ENCODE data around the gene TIPRL. TPM values are rescaled to one million over a fixed set of nuclear protein-coding genes. Genes with fewer than 3 reads are reported as not detected.

The TIPRL gene
- total and polyA plus RNA-seq, 9 of the 15 experiments (the other 6 are each of a cell fraction or from before 2014, with no cell fraction given), result 41.4 to 90.2 (median 69.9) TPM

- Histone ChIP-seq H3K4me2 (ENCODE audit: insufficient read depth, low read length) (no peak overlapping the region), H2AFZ (ENCODE audit: low read depth, low read length) (no peak overlapping the region), H3K9me3 (replicated peaks; ENCODE audit: control insufficient read depth, insufficient read depth, low read depth, low read length) (no peaks in the 10 kb centered on the region), H3K9ac (ENCODE audit: insufficient read depth in 1 of 2, low read depth in 2 of 2, low read length in 2 of 2) (no peak overlapping the region), H3K4me3 (no peak overlapping the region), H3K27ac (ENCODE audit: extremely low read depth, low read depth, low read length) (no peak overlapping the region), H3K79me2 (ENCODE audit: control insufficient read depth, insufficient read depth, low read length) (no peaks in the 10 kb centered on the region), H3K9me1 (ENCODE audit: control insufficient read depth, insufficient read depth, low read length) (no peaks in the 10 kb centered on the region), H3K27me3 (ENCODE audit: control insufficient read depth in 2 of 2, insufficient read depth in 2 of 2, low read length in 2 of 2) (no peaks in the 10 kb centered on the region), H3K36me3 (ENCODE audit: control insufficient read depth, insufficient read depth, low read length) (no peaks in the 10 kb centered on the region), H4K20me1 (replicated peaks; ENCODE audit: control insufficient read depth, insufficient read depth, low read length) (no peaks in the 10 kb centered on the region), H3K4me1 (replicated peaks in 1 of 2; ENCODE audit: control insufficient read depth in 2 of 2, insufficient read depth in 2 of 2, low read length in 2 of 2) (peaks cover 0 to 4% of the 10 kb centered on the region in 2 experiments; a peak in 1 of 5 replicates)
- CTCF ChIA-PET (ENCODE audit: low intra/inter-chr PET ratio), result no interaction called here
- WGBS (ENCODE audit: insufficient coverage, low coverage, missing lambda C conversion rate), result 39% methylated on average over 4 of the region's 4 CpGs
- DNase-seq (ENCODE audit: extremely low read depth in 1 of 4, low spot score in 3 of 4), result no peak
- BruUV-seq (replicated peaks), result no TSS peak
- ATAC-seq, result no peak
- TF ChIP-seq ARID3A (IDR thresholded peaks at IDR 0.05; ENCODE audit: borderline replicate concordance, low read depth, low read length) (no peak), NCOA2 (IDR thresholded peaks at IDR 0.05; ENCODE audit: partially characterized antibody in 2 of 2) (no peak), SRSF9 (IDR thresholded peaks at IDR 0.05; ENCODE audit: borderline replicate concordance, low read depth, low read length) (no peak), MITF (IDR thresholded peaks at IDR 0.05) (no peak), ZNF551 (CRISPR knock-in tag; IDR thresholded peaks at IDR 0.05) (no peak), SRSF7 (optimal IDR thresholded peaks at IDR 0.05; ENCODE audit: low read depth, low read length) (no peak), MED1 (CRISPR knock-in tag; IDR thresholded peaks at IDR 0.05; ENCODE audit: borderline replicate concordance) (no peak), HMG20A (CRISPR knock-in tag; conservative IDR thresholded peaks at IDR 0.05) (no peak), PRMT5 (CRISPR knock-in tag; IDR thresholded peaks at IDR 0.05) (no peak), ZNF143 (CRISPR knock-in tag; IDR thresholded peaks at IDR 0.05) (no peak), EGR1 (conservative IDR thresholded peaks at IDR 0.05) (no peak), ATF6 (CRISPR knock-in tag; IDR thresholded peaks at IDR 0.05) (no peak), TCF7L2 (IDR thresholded peaks at IDR 0.05; ENCODE audit: low read depth, low read length) (no peak), TCFL5 (CRISPR knock-in tag; conservative IDR thresholded peaks at IDR 0.05) (no peak), HMG20B (CRISPR knock-in tag; IDR thresholded peaks at IDR 0.05) (no peak), CLOCK (CRISPR knock-in tag; IDR thresholded peaks at IDR 0.05; ENCODE audit: borderline replicate concordance) (no peak), CC2D1A (IDR thresholded peaks at IDR 0.05) (no peak)
- POLR2A ChIA-PET, result interaction anchor here (0.6 to 1.2 kb wide), 4 partner anchors 9 to 82 kb away, joined by 4 to 5 read pairs (median 4); no protein-coding TSS in a partner anchor
- in situ Hi-C loops (cut with MboI), result no loop called here
- FAIRE-seq, result no peak
- intact Hi-C loops (cut with micrococcal nuclease), result no loop called here
Measured at GRCh38 chr1:168151935-168152334, 26.8 kb upstream of the TIPRL start.
